Measurements from ENCODE around the gene UNC5CL.

The UNC5CL gene

GRCh38 chr6:41078101-41078500 is 39.1 kb upstream of the UNC5CL start:
- no peak for DNase-seq (ENCODE audit: low read depth in 2 of 2)
- no peak for TF ChIP-seq CTCF (IDR thresholded peaks at IDR 0.05; ENCODE audit: low read depth, low read length)
- no peak overlapping the region for H3K4me3 ChIP-seq (replicated peaks in 1 of 2; ENCODE audit: low read depth in 2 of 2, low read length in 2 of 2)

- TF ChIP-seq CTCF (IDR thresholded peaks at IDR 0.05; ENCODE audit: low read depth, low read length) = no peak
- H3K4me3 ChIP-seq (replicated peaks in 1 of 2; ENCODE audit: low read depth in 2 of 2, low read length in 2 of 2) = no peak overlapping the region
- no peak for DNase-seq (ENCODE audit: low read depth in 2 of 2)
Observed at GRCh38 chr6:41077536-41077935, 38.5 kb upstream of the UNC5CL start.

GRCh38 chr6:41075651-41076626 is 36.9 kb upstream of the UNC5CL start:
- no peak for DNase-seq (ENCODE audit: low read depth in 2 of 2)
- no peak overlapping the region for H3K4me3 ChIP-seq (replicated peaks in 1 of 2; ENCODE audit: low read depth in 2 of 2, low read length in 2 of 2)
- no peak for TF ChIP-seq CTCF (IDR thresholded peaks at IDR 0.05; ENCODE audit: low read depth, low read length)

GRCh38 chr6:41074692-41075436 is 35.8 kb upstream of the UNC5CL start:
- DNase-seq (ENCODE audit: low read depth in 2 of 2) = peak in 1 of 2 donors; percentile 36
- no peak for TF ChIP-seq CTCF (IDR thresholded peaks at IDR 0.05; ENCODE audit: low read depth, low read length)
- peak overlapping the region; percentile 12 to 84 for H3K4me3 ChIP-seq (replicated peaks in 1 of 2; ENCODE audit: low read depth in 2 of 2, low read length in 2 of 2)

- peak overlapping the region; percentile 84 to 97 for H3K4me3 ChIP-seq (replicated peaks in 1 of 2; ENCODE audit: low read depth in 2 of 2, low read length in 2 of 2)
- no peak for TF ChIP-seq CTCF (IDR thresholded peaks at IDR 0.05; ENCODE audit: low read depth, low read length)
- peak; percentile 25 to 34 for DNase-seq (ENCODE audit: low read depth in 2 of 2)
Observed at GRCh38 chr6:41073968-41074691, 35.1 kb upstream of the UNC5CL start.

- TF ChIP-seq CTCF (IDR thresholded peaks at IDR 0.05; ENCODE audit: low read depth, low read length) = peak; percentile 7
- peak; percentile 79 to 88 for DNase-seq (ENCODE audit: low read depth in 2 of 2)
- peak overlapping the region; percentile 84 to 97 for H3K4me3 ChIP-seq (replicated peaks in 1 of 2; ENCODE audit: low read depth in 2 of 2, low read length in 2 of 2)
Observed at GRCh38 chr6:41073203-41073967, 34.4 kb upstream of the UNC5CL start.

All from cardiac fibroblast (primary cell).